Naive thymus-derived CD4-positive, alpha-beta T cell (primary cell): ENCODE results near the gene LDLRAD4. TPM values are rescaled to one million over a fixed set of nuclear protein-coding genes. Genes with fewer than 3 reads are reported as not detected.

Experiments used
- ATAC-seq: fragments of 150-1000 bp; cut with Tn5 transposase; 2 replicates; pipeline ENCODE4 v1.10.0; 2021; ENCODE audit warnings: mild to moderate bottlenecking, moderate library complexity
- CTCF ChIA-PET: fragments of 350-600 bp; sonication (Branson Sonifier 250); formaldehyde crosslinking; loops from one replicate; lab custom pipeline; 2021; ENCODE audit warnings: antibody characterized with exemption; lab: Charles Lee
- POLR2A ChIA-PET: fragments of 350-600 bp; sonication (Branson Sonifier 250); formaldehyde crosslinking; loops from one replicate; lab custom pipeline; 2021; ENCODE audit warnings: antibody characterized with exemption, inconsistent platforms; lab: Charles Lee
- DNase-seq, 9 donors: peaks; one replicate each; pipeline versions ENCODE4 v3.0.0 to v3.0.0-alpha.2; 2020 to 2022; ENCODE audit warnings: mixed read lengths in 1 of 9
- H3K27ac ChIP-seq: one replicate; pipeline ENCODE4 v1.7.0; 2013; ENCODE audit warnings: mild to moderate bottlenecking, low read depth, low read length, moderate library complexity
- H3K27me3 ChIP-seq, 2 donors: one replicate each; pipeline ENCODE4 v1.7.0; 2013; ENCODE audit warnings: low read length in 2 of 2, mild to moderate bottlenecking in 2 of 2, moderate library complexity in 2 of 2; ENCODE audit not compliant: control insufficient read depth in 2 of 2, insufficient read depth in 2 of 2
- H3K36me3 ChIP-seq, 3 experiments: 1 replicate in 2 of 3; 2 replicates in 1 of 3; pipeline ENCODE4 v1.7.0; 2013; ENCODE audit warnings: low read length in 3 of 3, mild to moderate bottlenecking in 3 of 3, moderate library complexity in 1 of 3; ENCODE audit not compliant: insufficient read depth in 3 of 3, control insufficient read depth in 2 of 3
- H3K4me1 ChIP-seq, 2 donors: one replicate each; pipeline ENCODE4 v1.7.0; 2013; ENCODE audit warnings: low read length in 2 of 2, mild to moderate bottlenecking in 2 of 2, moderate library complexity in 1 of 2; ENCODE audit not compliant: control insufficient read depth in 2 of 2, insufficient read depth in 2 of 2
- H3K4me3 ChIP-seq: 2 replicates; pipeline ENCODE4 v1.7.0; 2013; ENCODE audit warnings: mild to moderate bottlenecking, low read length
- H3K9me3 ChIP-seq, 3 experiments: 1 replicate in 2 of 3; 2 replicates in 1 of 3; pipeline ENCODE4 v1.7.0; 2013; ENCODE audit warnings: low read length in 3 of 3; ENCODE audit not compliant: control insufficient read depth in 2 of 3
- H3K27ac Mint-ChIP-seq, 9 donors: one replicate each; pipeline ENCODE4 v1.8.0; 2020 to 2022; ENCODE audit warnings: mixed read lengths in 9 of 9, mild to moderate bottlenecking in 8 of 9, moderate library complexity in 5 of 9, inconsistent platforms in 2 of 9
- H3K27me3 Mint-ChIP-seq, 5 donors: one replicate each; pipeline ENCODE4 v1.8.0; 2021 to 2022; ENCODE audit warnings: mixed read lengths in 5 of 5, mild to moderate bottlenecking in 1 of 5
- H3K36me3 Mint-ChIP-seq, 5 donors: one replicate each; pipeline ENCODE4 v1.8.0; 2020 to 2022; ENCODE audit warnings: mixed read lengths in 5 of 5, mild to moderate bottlenecking in 3 of 5, inconsistent platforms in 1 of 5
- H3K4me1 Mint-ChIP-seq, 7 donors: one replicate each; pipeline ENCODE4 v1.8.0; 2020 to 2022; ENCODE audit warnings: mixed read lengths in 7 of 7, mild to moderate bottlenecking in 3 of 7, inconsistent platforms in 1 of 7
- H3K4me3 Mint-ChIP-seq, 10 donors: one replicate each; pipeline ENCODE4 v1.8.0; 2020 to 2022; ENCODE audit warnings: mild to moderate bottlenecking in 10 of 10, mixed read lengths in 10 of 10, moderate library complexity in 6 of 10, inconsistent platforms in 2 of 10
- H3K9me3 Mint-ChIP-seq, 11 donors: one replicate each; pipeline ENCODE4 v1.8.0; 2020 to 2022; ENCODE audit warnings: mixed read lengths in 11 of 11, mild to moderate bottlenecking in 4 of 11, inconsistent platforms in 1 of 11, moderate library complexity in 1 of 11
- intact Hi-C, 2 donors: fragments of 100-400 bp; cut with micrococcal nuclease; formaldehyde crosslinking; loops; one replicate each; pipeline ENCODE4 v1.15.1; 2023
- polyA plus RNA-seq, 2 donors: library from polyadenylated mRNA; unstranded; fragments of 300-500 nt; fragmentation: Illumina TruSeq; gene quantifications; one replicate each; pipeline ENCODE4 v1.2.3, GENCODE V29; 2021
- total RNA-seq, 6 experiments: library from RNA in 5 of 6; stranded (reverse) in 5 of 6; gene quantifications; 1 replicate in 5 of 6; 2 replicates in 1 of 6; pipeline ENCODE4 v1.2.3 and lab custom pipeline; 2021 to 2026

LDLRAD4 gene
- total and polyA plus RNA-seq, 7 experiments from 2014 or later, result 13.0 to 84.3 (median 53.7) TPM

GRCh38 chr18:13410471-13410870 is 191.9 kb downstream of the LDLRAD4 start:
- Mint-ChIP-seq H3K27me3 (no peaks in the 10 kb centered on the region), H3K36me3 (peaks cover 9 to 31% (median 24%) of the 10 kb centered on the region in 5 donors), H3K27ac (no peak overlapping the region), H3K4me3 (no peak overlapping the region), H3K4me1 (peaks cover 0 to 26% (median 6%) of the 10 kb centered on the region in 7 donors), H3K9me3 (peaks cover 0 to 15% (median 5%) of the 10 kb centered on the region in 11 donors)
- no peaks in the 10 kb centered on the region for H3K27me3 ChIP-seq
- H3K27ac ChIP-seq, result no peak overlapping the region
- DNase-seq, result no peak
- intact Hi-C loops, result no loop called here
- no peak for ATAC-seq
- POLR2A ChIA-PET, result no interaction called here
- H3K36me3 ChIP-seq, result no peaks in the 10 kb centered on the region
- peaks cover 0 to 6% (median 0%) of the 10 kb centered on the region in 3 experiments for H3K9me3 ChIP-seq
- CTCF ChIA-PET, result no interaction called here
- no peaks in the 10 kb centered on the region for H3K4me1 ChIP-seq
- no peak overlapping the region for H3K4me3 ChIP-seq

- Histone ChIP-seq H3K27ac (no peak overlapping the region), H3K27me3 (no peaks in the 10 kb centered on the region), H3K4me1 (no peaks in the 10 kb centered on the region), H3K4me3 (no peak overlapping the region), H3K9me3 (peaks cover 0 to 6% (median 0%) of the 10 kb centered on the region in 3 experiments), H3K36me3 (no peaks in the 10 kb centered on the region)
- Mint-ChIP-seq H3K36me3 (peaks cover 9 to 31% (median 24%) of the 10 kb centered on the region in 5 donors), H3K27me3 (no peaks in the 10 kb centered on the region), H3K9me3 (peaks cover 0 to 15% (median 5%) of the 10 kb centered on the region in 11 donors), H3K4me1 (peaks cover 11 to 35% (median 15%) of the 10 kb centered on the region in 7 donors), H3K4me3 (no peak overlapping the region), H3K27ac (no peak overlapping the region)
- intact Hi-C loops, result no loop called here
- CTCF ChIA-PET, result interaction anchor here (0.6 kb wide), 1 partner anchor 177 kb away, joined by 4 read pairs; no protein-coding TSS in a partner anchor
- no peak for ATAC-seq
- no peak for DNase-seq
- POLR2A ChIA-PET, result no interaction called here
Measured at GRCh38 chr18:13412017-13412416, 193.5 kb downstream of the LDLRAD4 start.

- intact Hi-C loops, result no loop called here
- no peak overlapping the region for H3K4me3 ChIP-seq
- no peaks in the 10 kb centered on the region for H3K27me3 Mint-ChIP-seq
- H3K27me3 ChIP-seq, result no peaks in the 10 kb centered on the region
- ATAC-seq (no peak), DNase-seq (no peak)
- peaks cover 0 to 6% (median 0%) of the 10 kb centered on the region in 3 experiments for H3K9me3 ChIP-seq
- no peak overlapping the region for H3K27ac Mint-ChIP-seq
- POLR2A ChIA-PET, result no interaction called here
- peaks cover 9 to 31% (median 24%) of the 10 kb centered on the region in 5 donors for H3K36me3 Mint-ChIP-seq
- CTCF ChIA-PET, result no interaction called here
- no peak overlapping the region for H3K27ac ChIP-seq
- peaks cover 0 to 15% (median 5%) of the 10 kb centered on the region in 11 donors for H3K9me3 Mint-ChIP-seq
- H3K4me1 Mint-ChIP-seq, result peaks cover 11 to 35% (median 17%) of the 10 kb centered on the region in 7 donors
- no peaks in the 10 kb centered on the region for H3K4me1 ChIP-seq
- no peak overlapping the region for H3K4me3 Mint-ChIP-seq
- H3K36me3 ChIP-seq, result no peaks in the 10 kb centered on the region
Measured at GRCh38 chr18:13412901-13413300, 194.3 kb downstream of the LDLRAD4 start.

- Histone ChIP-seq H3K36me3 (no peaks in the 10 kb centered on the region), H3K4me1 (no peaks in the 10 kb centered on the region), H3K27ac (no peak overlapping the region), H3K9me3 (peaks cover 0 to 6% (median 0%) of the 10 kb centered on the region in 3 experiments), H3K4me3 (no peak overlapping the region), H3K27me3 (no peaks in the 10 kb centered on the region)
- no peak for DNase-seq
- peaks cover 0 to 15% (median 5%) of the 10 kb centered on the region in 11 donors for H3K9me3 Mint-ChIP-seq
- no peaks in the 10 kb centered on the region for H3K27me3 Mint-ChIP-seq
- ChIA-PET POLR2A (no interaction called here), CTCF (no interaction called here)
- no peak for ATAC-seq
- no peak overlapping the region for H3K4me3 Mint-ChIP-seq
- H3K27ac Mint-ChIP-seq, result no peak overlapping the region
- H3K4me1 Mint-ChIP-seq, result peaks cover 11 to 29% (median 23%) of the 10 kb centered on the region in 7 donors
- H3K36me3 Mint-ChIP-seq, result peaks cover 5 to 27% (median 23%) of the 10 kb centered on the region in 5 donors
- intact Hi-C loops, result no loop called here
Measured at GRCh38 chr18:13414102-13414501, 195.5 kb downstream of the LDLRAD4 start.

- H3K9me3 ChIP-seq, result peaks cover 0 to 6% (median 0%) of the 10 kb centered on the region in 3 experiments
- ChIA-PET POLR2A (no interaction called here), CTCF (no interaction called here)
- no peaks in the 10 kb centered on the region for H3K27me3 ChIP-seq
- H3K27me3 Mint-ChIP-seq, result no peaks in the 10 kb centered on the region
- no peaks in the 10 kb centered on the region for H3K36me3 ChIP-seq
- no peak overlapping the region for H3K4me3 ChIP-seq
- H3K27ac Mint-ChIP-seq, result no peak overlapping the region
- H3K9me3 Mint-ChIP-seq, result peaks cover 0 to 15% (median 5%) of the 10 kb centered on the region in 11 donors
- DNase-seq, result no peak
- peaks cover 5 to 27% (median 23%) of the 10 kb centered on the region in 5 donors for H3K36me3 Mint-ChIP-seq
- H3K4me3 Mint-ChIP-seq, result no peak overlapping the region
- peaks cover 11 to 26% (median 23%) of the 10 kb centered on the region in 7 donors for H3K4me1 Mint-ChIP-seq
- no peak overlapping the region for H3K27ac ChIP-seq
- intact Hi-C loops, result no loop called here
- no peaks in the 10 kb centered on the region for H3K4me1 ChIP-seq
- ATAC-seq, result no peak
Measured at GRCh38 chr18:13414521-13414920, 196.0 kb downstream of the LDLRAD4 start.

- ATAC-seq (peak; percentile 30), DNase-seq (no peak)
- H3K4me3 ChIP-seq, result no peak overlapping the region
- H3K9me3 Mint-ChIP-seq, result peaks cover 0 to 15% (median 5%) of the 10 kb centered on the region in 11 donors
- H3K4me1 ChIP-seq, result peaks cover 0 to 2% of the 10 kb centered on the region in 2 donors
- H3K4me3 Mint-ChIP-seq, result peak overlapping the region in 2 of 10 donors; percentile 14 to 54
- peaks cover 5 to 23% (median 19%) of the 10 kb centered on the region in 5 donors for H3K36me3 Mint-ChIP-seq
- H3K27me3 Mint-ChIP-seq, result no peaks in the 10 kb centered on the region
- ChIA-PET CTCF (interaction anchor here (1.0 kb wide), 1 partner anchor 200 kb away, joined by 3 read pairs; no protein-coding TSS in a partner anchor), POLR2A (no interaction called here)
- peak overlapping the region in 1 of 9 donors; percentile 51 for H3K27ac Mint-ChIP-seq
- H3K27ac ChIP-seq, result no peak overlapping the region
- H3K4me1 Mint-ChIP-seq, result peaks cover 12 to 27% (median 17%) of the 10 kb centered on the region in 7 donors
- H3K9me3 ChIP-seq, result peaks cover 0 to 6% (median 0%) of the 10 kb centered on the region in 3 experiments
- H3K27me3 ChIP-seq, result no peaks in the 10 kb centered on the region
- intact Hi-C loops, result no loop called here
- no peaks in the 10 kb centered on the region for H3K36me3 ChIP-seq
Measured at GRCh38 chr18:13415736-13416135, 197.2 kb downstream of the LDLRAD4 start.

- peaks cover 0 to 15% (median 5%) of the 10 kb centered on the region in 11 donors for H3K9me3 Mint-ChIP-seq
Measured at GRCh38 chr18:13416208-13416607, 197.6 kb downstream of the LDLRAD4 start.

More at GRCh38 chr18:13416208-13416607, 197.6 kb downstream of the LDLRAD4 start:
- no peaks in the 10 kb centered on the region for H3K36me3 ChIP-seq
- no peak overlapping the region for H3K27ac ChIP-seq
- H3K27me3 ChIP-seq, result no peaks in the 10 kb centered on the region
- DNase-seq, result peak in 1 of 9 donors; percentile 16
- peak; percentile 49 for ATAC-seq
- Mint-ChIP-seq H3K4me3 (peak overlapping the region in 7 of 10 donors; percentile 12 to 54 (median 32)), H3K4me1 (peaks cover 13 to 32% (median 19%) of the 10 kb centered on the region in 7 donors), H3K27ac (peak overlapping the region in 5 of 9 donors; percentile 17 to 82 (median 51)), H3K27me3 (no peaks in the 10 kb centered on the region), H3K36me3 (peaks cover 5 to 22% (median 18%) of the 10 kb centered on the region in 5 donors)
- peaks cover 0 to 7% of the 10 kb centered on the region in 2 donors for H3K4me1 ChIP-seq
- H3K9me3 ChIP-seq, result peaks cover 0 to 6% (median 0%) of the 10 kb centered on the region in 3 experiments
- ChIA-PET POLR2A (no interaction called here), CTCF (no interaction called here)
- intact Hi-C loops, result no loop called here
- H3K4me3 ChIP-seq, result no peak overlapping the region
